Psoas muscle (tissue), 8 donors: ENCODE measurements around the gene RASA2. TPM values are rescaled to one million over a fixed set of nuclear protein-coding genes. Genes with fewer than 3 reads are reported as not detected.

Experiments
- ATAC-seq, 4 donors: fragments of 200-7000 bp; cut with Tn5 transposase; one replicate each; pipeline ENCODE4 v1.9.1; 2020; ENCODE audit warnings: moderate library complexity in 3 of 4, mild to moderate bottlenecking in 2 of 4
- DNase-seq, 2 donors: peaks; one replicate each; pipeline ENCODE4 v3.0.0-alpha.2; 2020
- H3K27ac ChIP-seq: fragments of 200-600 bp; one replicate; pipeline ENCODE4 v1.8.0; 2022
- H3K27me3 ChIP-seq, 3 donors: fragments of 200-600 bp in 1 of 3; one replicate each; pipeline versions ENCODE4 v1.6.1 to v1.8.0; 2013 to 2022; ENCODE audit warnings: low read length in 2 of 3, mild to moderate bottlenecking in 2 of 3, moderate library complexity in 1 of 3; ENCODE audit not compliant: insufficient read depth in 3 of 3
- H3K36me3 ChIP-seq, 2 donors: fragments of 200-600 bp in 1 of 2; one replicate each; pipeline versions ENCODE4 v1.6.1 to v1.8.0; 2013 to 2022; ENCODE audit warnings: low read depth in 1 of 2, mild to moderate bottlenecking in 1 of 2, moderate library complexity in 1 of 2; ENCODE audit not compliant: insufficient read depth in 1 of 2
- H3K4me1 ChIP-seq: fragments of 200-600 bp; one replicate; pipeline ENCODE4 v1.8.0; 2022
- H3K4me3 ChIP-seq: fragments of 200-600 bp; one replicate; pipeline ENCODE4 v1.8.0; 2022; ENCODE audit warnings: mild to moderate bottlenecking
- H3K9me3 ChIP-seq: fragments of 200-600 bp; one replicate; pipeline ENCODE4 v1.8.0; 2022
- WGBS, 3 donors: extraction: QIAGEN DNeasy Blood & Tissue Kit; methylation state at CpG; one replicate each; pipeline versions ENCODE4 v1.1.6 to v1.1.7; 2013; 5-methylcytosine and 5-hydroxymethylcytosine counted together
- intact Hi-C, 2 donors: fragments of 100-400 bp; cut with DNase I; formaldehyde crosslinking; loops; one replicate each; pipeline versions ENCODE4 v1.11.0 to v1.14.2; 2022
- polyA plus RNA-seq, 3 donors: library from polyadenylated mRNA; stranded (reverse); fragments of 200-250 nt; gene quantifications; one replicate each; pipeline ENCODE4 v1.2.3, GENCODE V29; 2013
- total RNA-seq, 4 donors: library from RNA; stranded (reverse); fragmentation: NEBNext Ultra II Directional in 2 of 4; extraction: Animal tissue kit (Norgen Biotek cat#: 25700) in 2 of 4; gene quantifications; one replicate each; pipeline versions ENCODE4 v1.2.1 to v1.2.4, GENCODE V29; 2021 to 2023
- TF ChIP-seq, protein P1 (sequence below): fragments of 200-600 bp; IDR thresholded peaks from one replicate; pipeline ENCODE4 v1.8.0; 2022; ENCODE audit warnings: antibody characterized with exemption
- donor health status: healthy with polysubstance abuse.
- donor health status: DM: no; HTN: no; CAD: no; lungs with moderate emphysema.
- donor health status: Bipolar disorder and iron deficiency.
- donor health status: healthy.
- donor health status: DM: yes; HTN: yes; CAD: no.
- donor health status: DM: no; HTN: no; CAD: no.
- donor health status: DM: no; HTN: no; CAD: no.
- donor health status: DM: yes; HTN: yes; CAD: no.

The RASA2 gene
- total and polyA plus RNA-seq, 7 donors, result 1.3 to 4.0 (median 2.3) TPM

- TF ChIP-seq, protein P1, sequence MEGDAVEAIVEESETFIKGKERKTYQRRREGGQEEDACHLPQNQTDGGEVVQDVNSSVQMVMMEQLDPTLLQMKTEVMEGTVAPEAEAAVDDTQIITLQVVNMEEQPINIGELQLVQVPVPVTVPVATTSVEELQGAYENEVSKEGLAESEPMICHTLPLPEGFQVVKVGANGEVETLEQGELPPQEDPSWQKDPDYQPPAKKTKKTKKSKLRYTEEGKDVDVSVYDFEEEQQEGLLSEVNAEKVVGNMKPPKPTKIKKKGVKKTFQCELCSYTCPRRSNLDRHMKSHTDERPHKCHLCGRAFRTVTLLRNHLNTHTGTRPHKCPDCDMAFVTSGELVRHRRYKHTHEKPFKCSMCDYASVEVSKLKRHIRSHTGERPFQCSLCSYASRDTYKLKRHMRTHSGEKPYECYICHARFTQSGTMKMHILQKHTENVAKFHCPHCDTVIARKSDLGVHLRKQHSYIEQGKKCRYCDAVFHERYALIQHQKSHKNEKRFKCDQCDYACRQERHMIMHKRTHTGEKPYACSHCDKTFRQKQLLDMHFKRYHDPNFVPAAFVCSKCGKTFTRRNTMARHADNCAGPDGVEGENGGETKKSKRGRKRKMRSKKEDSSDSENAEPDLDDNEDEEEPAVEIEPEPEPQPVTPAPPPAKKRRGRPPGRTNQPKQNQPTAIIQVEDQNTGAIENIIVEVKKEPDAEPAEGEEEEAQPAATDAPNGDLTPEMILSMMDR, result peak; percentile 92
- Histone ChIP-seq H3K4me3 (no peak overlapping the region), H3K27me3 (no peaks in the 10 kb centered on the region), H3K27ac (no peak overlapping the region), H3K36me3 (peaks cover 2 to 48% of the 10 kb centered on the region in 2 donors), H3K9me3 (no peaks in the 10 kb centered on the region), H3K4me1 (no peaks in the 10 kb centered on the region)
- ATAC-seq (peak in 1 of 4 donors; percentile 64), DNase-seq (no peak)
- 80 to 98% (median 94%) methylated on average over 2 of the region's 2 CpGs for WGBS, 3 donors
- intact Hi-C loops, result loop anchor here (2.0 to 10.0 kb wide), 3 partner anchors 101 to 259 kb away; no protein-coding TSS in a partner anchor
Measured at GRCh38 chr3:141561426-141562034, 74.7 kb downstream of the RASA2 start.

DNA sequence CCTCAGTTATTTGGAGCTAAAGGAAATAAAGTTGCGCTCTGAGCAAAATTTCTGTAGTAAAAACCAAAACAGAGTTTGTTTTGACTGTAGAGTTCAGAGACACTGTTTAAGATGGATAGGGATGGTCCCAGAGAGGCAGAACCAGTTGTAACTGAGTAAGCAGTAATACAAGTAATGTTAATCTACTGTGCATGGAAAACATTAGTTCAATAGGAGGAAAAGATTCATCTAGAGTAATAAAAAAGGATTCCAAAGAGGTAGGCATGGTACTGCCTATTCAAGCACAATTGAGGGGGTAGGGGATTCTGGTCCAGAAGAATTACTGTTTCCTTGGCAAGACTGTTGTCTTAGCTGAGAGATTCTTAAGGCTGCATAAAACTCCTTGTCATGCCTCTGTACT is 77.4 kb downstream of the RASA2 start:
- ATAC-seq, result no peak
- H3K36me3 ChIP-seq, result peaks cover 2 to 29% of the 10 kb centered on the region in 2 donors
- TF ChIP-seq, protein P1, result no peak
- H3K4me1 ChIP-seq, result no peaks in the 10 kb centered on the region
- DNase-seq, result no peak
- WGBS, 3 donors, result 94 to 100% (median 98%) methylated on average over 1 of the region's 1 CpG
- no peaks in the 10 kb centered on the region for H3K9me3 ChIP-seq
- intact Hi-C loops, result loop anchor here (5.0 to 10.0 kb wide), 2 partner anchors 259 to 262 kb away; no protein-coding TSS in a partner anchor
- H3K27me3 ChIP-seq, result no peaks in the 10 kb centered on the region
- no peak overlapping the region for H3K27ac ChIP-seq
- no peak overlapping the region for H3K4me3 ChIP-seq

DNA sequence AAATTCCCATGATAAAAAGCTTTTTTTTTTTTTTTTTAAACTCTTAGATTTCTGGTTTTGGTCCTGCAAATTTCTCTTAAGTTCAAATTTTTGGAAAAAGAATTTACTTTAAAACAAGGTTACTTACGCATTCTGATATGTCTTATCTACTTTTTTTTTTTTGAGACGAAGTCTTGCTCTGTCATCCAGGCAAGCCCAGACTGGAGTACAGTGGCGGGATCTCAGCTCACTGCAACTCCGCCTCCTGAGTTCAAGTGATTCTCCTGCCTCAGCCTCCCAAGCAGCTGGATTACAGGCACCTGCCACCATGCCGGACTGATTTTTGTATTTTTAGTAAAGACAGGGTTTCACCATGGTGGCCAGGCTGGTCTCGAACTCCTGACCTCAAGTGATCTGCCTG is 83.2 kb downstream of the RASA2 start:
- TF ChIP-seq, protein P1, result no peak
- H3K9me3 ChIP-seq, result no peaks in the 10 kb centered on the region
- no peaks in the 10 kb centered on the region for H3K4me1 ChIP-seq
- DNase-seq (no peak), ATAC-seq (no peak)
- WGBS, 3 donors, result 90 to 94% (median 92%) methylated on average over 6 of the region's 6 CpGs
- H3K27me3 ChIP-seq, result no peaks in the 10 kb centered on the region
- H3K27ac ChIP-seq, result no peak overlapping the region
- no peak overlapping the region for H3K4me3 ChIP-seq
- intact Hi-C loops, result no loop called here
- peaks cover 0 to 57% of the 10 kb centered on the region in 2 donors for H3K36me3 ChIP-seq

GRCh38 chr3:141575879-141576743 is 89.3 kb downstream of the RASA2 start:
- H3K36me3 ChIP-seq, result peaks cover 2 to 83% of the 10 kb centered on the region in 2 donors
- no peak overlapping the region for H3K4me3 ChIP-seq
- WGBS, 3 donors, result 81 to 86% (median 86%) methylated on average over 13 of the region's 13 CpGs
- intact Hi-C loops, result loop anchor here in 1 of 2 donors (2.0 to 5.0 kb wide), 2 partner anchors 163 to 336 kb away; partner anchors contain the start of gene RNF7
- H3K9me3 ChIP-seq, result no peaks in the 10 kb centered on the region
- TF ChIP-seq, protein P1, result peak; percentile 50
- DNase-seq (no peak), ATAC-seq (peak in 2 of 4 donors; percentile 47 to 53)
- H3K4me1 ChIP-seq, result no peaks in the 10 kb centered on the region
- no peak overlapping the region for H3K27ac ChIP-seq
- H3K27me3 ChIP-seq, result no peaks in the 10 kb centered on the region
